Thyroid gland (tissue), 4 donors: ENCODE measurements around the gene ANKRD31. TPM values are rescaled to one million over a fixed set of nuclear protein-coding genes. Genes with fewer than 3 reads are reported as not detected.
A peak's percentile ranks its signal among the peaks of the same experiment; 100 is the strongest.

Experiments
- DNase-seq, 2 donors: peaks; one replicate each; pipeline ENCODE4 v3.0.0-alpha.2; 2019
- H3K27ac ChIP-seq, 3 donors: fragments of 200-600 bp; sonication (generic); 1 replicate in 2 of 3; 2 replicates in 1 of 3; pipeline ENCODE4 v1.5.1; 2016 to 2019; ENCODE audit warnings: mild to moderate bottlenecking in 1 of 3, moderate library complexity in 1 of 3
- H3K27me3 ChIP-seq: fragments of 200-600 bp; sonication (generic); one replicate; pipeline ENCODE4 v1.5.1; 2019
- H3K36me3 ChIP-seq, 2 donors: fragments of 200-600 bp; sonication (generic); one replicate each; pipeline ENCODE4 v1.5.1; 2016 to 2019
- H3K4me1 ChIP-seq, 2 donors: fragments of 200-600 bp; sonication (generic); one replicate each; pipeline ENCODE4 v1.5.1; 2017 to 2019
- H3K4me3 ChIP-seq, 3 donors: fragments of 200-600 bp; sonication (generic); replicated peaks in 1 of 3; 1 replicate in 2 of 3; 2 replicates in 1 of 3; pipeline ENCODE4 v1.5.1; 2016; ENCODE audit warnings: mild to moderate bottlenecking in 1 of 3
- H3K9me3 ChIP-seq: fragments of 200-600 bp; sonication (generic); one replicate; pipeline ENCODE4 v1.5.1; 2017
- POLR2A ChIP-seq, 2 donors: fragments of 450-650 bp; IDR thresholded peaks; one replicate each; pipeline ENCODE4 v1.6.1; 2017; ENCODE audit warnings: antibody characterized with exemption in 2 of 2, mild to moderate bottlenecking in 2 of 2, moderate library complexity in 1 of 2
- WGBS, 2 donors: methylation state at CpG; one replicate each; pipeline ENCODE4 v1.1.5; 2017; 5-methylcytosine and 5-hydroxymethylcytosine counted together
- intact Hi-C: fragments of 100-400 bp; cut with DNase I; formaldehyde crosslinking; loops from one replicate; pipeline ENCODE4 v1.15.1; 2023
- total RNA-seq, 4 donors: library from RNA; depleted of rRNA; stranded (reverse); fragments of >200 nt; gene quantifications; one replicate each; pipeline ENCODE4 v1.2.3, GENCODE V29; 2016
- TF ChIP-seq, protein P1 (sequence below), 6 experiments: fragments of 200-600 bp in 3 of 6; fragments of 450-650 bp in 3 of 6; sonication (generic) in 3 of 6; IDR thresholded peaks; one replicate each; pipeline ENCODE4 v1.5.1; 2016 to 2019; ENCODE audit warnings: antibody characterized with exemption in 6 of 6, mild to moderate bottlenecking in 2 of 6, inconsistent platforms in 1 of 6, moderate library complexity in 1 of 6

The ANKRD31 gene
- total RNA-seq, 4 donors from 2014 or later = 0.11 to 0.81 (median 0.33) TPM

GRCh38 chr5:75052192-75053053, 184.3 kb downstream of the ANKRD31 start, which contains the start of gene GCNT4:
Gene GCNT4 (minus strand): TSS chr5:75052558. CDS start chr5:75030037, 22,521 bp downstream.
- Histone ChIP-seq H3K27me3 (no peaks in the 10 kb centered on the region), H3K27ac (peak within 1 kb of the TSS; percentile 81 to 91 (median 81)), H3K9me3 (no peaks in the 10 kb centered on the region), H3K36me3 (no peaks in the 10 kb centered on the region), H3K4me1 (peaks cover 5 to 7% of the 10 kb centered on the region in 2 donors), H3K4me3 (peak within 1 kb of the TSS; percentile 68 to 88 (median 73))
- intact Hi-C loops = no loop called here
- peak in 1 of 2 donors; percentile 17 for TF ChIP-seq POLR2A (IDR thresholded peaks at IDR 0.05)
- TF ChIP-seq, protein P1, sequence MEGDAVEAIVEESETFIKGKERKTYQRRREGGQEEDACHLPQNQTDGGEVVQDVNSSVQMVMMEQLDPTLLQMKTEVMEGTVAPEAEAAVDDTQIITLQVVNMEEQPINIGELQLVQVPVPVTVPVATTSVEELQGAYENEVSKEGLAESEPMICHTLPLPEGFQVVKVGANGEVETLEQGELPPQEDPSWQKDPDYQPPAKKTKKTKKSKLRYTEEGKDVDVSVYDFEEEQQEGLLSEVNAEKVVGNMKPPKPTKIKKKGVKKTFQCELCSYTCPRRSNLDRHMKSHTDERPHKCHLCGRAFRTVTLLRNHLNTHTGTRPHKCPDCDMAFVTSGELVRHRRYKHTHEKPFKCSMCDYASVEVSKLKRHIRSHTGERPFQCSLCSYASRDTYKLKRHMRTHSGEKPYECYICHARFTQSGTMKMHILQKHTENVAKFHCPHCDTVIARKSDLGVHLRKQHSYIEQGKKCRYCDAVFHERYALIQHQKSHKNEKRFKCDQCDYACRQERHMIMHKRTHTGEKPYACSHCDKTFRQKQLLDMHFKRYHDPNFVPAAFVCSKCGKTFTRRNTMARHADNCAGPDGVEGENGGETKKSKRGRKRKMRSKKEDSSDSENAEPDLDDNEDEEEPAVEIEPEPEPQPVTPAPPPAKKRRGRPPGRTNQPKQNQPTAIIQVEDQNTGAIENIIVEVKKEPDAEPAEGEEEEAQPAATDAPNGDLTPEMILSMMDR (IDR thresholded peaks at IDR 0.05) = no peak
- DNase-seq = peak; percentile 59 to 65
- 12 to 13% methylated on average over 14 to 22 of the region's 74 CpGs for WGBS, 2 donors

- no peak for DNase-seq
- Histone ChIP-seq H3K27ac (no peak overlapping the region), H3K4me1 (peaks cover 5 to 7% of the 10 kb centered on the region in 2 donors), H3K4me3 (no peak overlapping the region), H3K9me3 (no peaks in the 10 kb centered on the region), H3K36me3 (no peaks in the 10 kb centered on the region), H3K27me3 (no peaks in the 10 kb centered on the region)
- WGBS, 2 donors = 87 to 88% methylated on average over 7 of the region's 7 CpGs
- no peak for TF ChIP-seq POLR2A (IDR thresholded peaks at IDR 0.05)
- TF ChIP-seq, protein P1 (IDR thresholded peaks at IDR 0.05) = no peak
- intact Hi-C loops = no loop called here
Observed at GRCh38 chr5:75051217-75051751, 185.4 kb downstream of the ANKRD31 start.

- intact Hi-C loops = no loop called here
- Histone ChIP-seq H3K27ac (no peak overlapping the region), H3K4me3 (no peak overlapping the region), H3K36me3 (no peaks in the 10 kb centered on the region), H3K9me3 (no peaks in the 10 kb centered on the region), H3K27me3 (no peaks in the 10 kb centered on the region), H3K4me1 (peaks cover 5 to 7% of the 10 kb centered on the region in 2 donors)
- no peak for TF ChIP-seq POLR2A (IDR thresholded peaks at IDR 0.05)
- TF ChIP-seq, protein P1 (IDR thresholded peaks at IDR 0.05) = no peak
- 92 to 93% methylated on average over 11 of the region's 11 CpGs for WGBS, 2 donors
- no peak for DNase-seq
Observed at GRCh38 chr5:75050415-75050814, 186.3 kb downstream of the ANKRD31 start.

DNA sequence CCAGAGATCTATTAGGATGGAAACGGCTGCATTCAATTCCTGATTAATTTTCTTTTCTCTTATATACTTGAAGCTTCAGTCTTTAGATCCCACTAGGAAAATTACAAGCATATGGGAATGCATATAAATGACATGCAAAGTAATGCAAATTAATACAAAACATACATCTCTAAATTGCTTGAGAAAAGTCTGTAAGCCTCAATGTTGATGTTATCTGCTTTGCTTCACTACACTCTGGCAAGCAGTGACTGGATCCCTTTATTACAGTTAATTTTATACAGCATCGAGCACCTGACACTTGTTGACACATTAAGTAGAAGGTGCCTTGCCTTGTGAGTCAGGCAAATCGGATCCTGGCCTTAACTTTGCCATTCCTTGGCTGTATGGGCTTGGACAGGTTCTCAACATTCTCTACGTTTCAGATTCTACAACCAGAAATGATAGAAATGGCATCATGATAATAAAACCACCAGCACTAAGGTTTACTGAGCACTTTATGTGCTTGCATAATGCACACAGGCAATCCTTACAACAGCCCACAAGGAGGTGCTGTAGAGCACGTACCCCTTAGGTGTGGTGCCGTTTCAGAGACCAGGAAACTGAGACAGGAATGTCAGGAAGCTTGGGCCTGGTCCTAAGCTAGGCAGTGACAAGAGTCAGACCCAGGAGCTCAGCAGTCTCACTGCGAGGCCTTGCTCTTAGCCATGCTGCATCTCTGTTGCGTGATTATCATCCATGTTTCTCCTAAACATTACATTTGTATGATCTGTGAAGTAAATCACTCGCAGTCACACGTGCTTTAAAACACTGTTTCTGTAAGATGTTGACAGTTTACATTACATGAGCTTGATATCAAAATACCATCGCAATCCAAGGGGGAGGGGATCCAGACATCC, 187.0 kb downstream of the ANKRD31 start:
- TF ChIP-seq, protein P1 (IDR thresholded peaks at IDR 0.05) = peak; percentile 17 to 73 (median 59)
- no peak for TF ChIP-seq POLR2A (IDR thresholded peaks at IDR 0.05)
- intact Hi-C loops = no loop called here
- H3K27me3 ChIP-seq = no peaks in the 10 kb centered on the region
- no peak overlapping the region for H3K4me3 ChIP-seq
- peaks cover 5 to 7% of the 10 kb centered on the region in 2 donors for H3K4me1 ChIP-seq
- H3K9me3 ChIP-seq = no peaks in the 10 kb centered on the region
- DNase-seq = peak; percentile 43 to 53
- no peaks in the 10 kb centered on the region for H3K36me3 ChIP-seq
- no peak overlapping the region for H3K27ac ChIP-seq
- 66 to 71% methylated on average over 11 of the region's 11 CpGs for WGBS, 2 donors
